Measurements from ENCODE around the gene IFNA2.

Gene IFNA2

DNA sequence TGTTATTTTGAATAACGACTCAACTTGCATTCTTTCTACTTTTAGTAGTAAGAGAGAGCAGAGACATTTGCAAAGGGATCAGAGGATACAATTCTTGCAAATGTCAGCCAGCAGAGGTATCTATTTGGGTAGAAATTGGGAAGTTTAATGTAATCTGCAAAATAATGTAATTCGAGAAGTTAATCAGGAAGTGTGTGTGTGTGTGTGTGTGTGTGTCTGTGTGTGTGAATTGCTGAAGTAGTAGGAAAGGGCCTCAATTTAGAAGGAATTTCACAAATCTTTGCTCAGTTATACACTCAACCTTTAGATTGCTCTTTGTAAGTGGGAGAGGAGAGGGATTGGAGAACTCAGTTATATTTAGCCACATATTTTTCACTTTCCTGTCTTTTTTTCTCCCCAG is 44.0 kb upstream of the IFNA2 start:
- Histone ChIP-seq H3K4me1 (ENCODE audit: control insufficient read depth, low read length) (no peaks in the 10 kb centered on the region), H3K9me3 (ENCODE audit: control insufficient read depth, insufficient read depth, low read length) (no peaks in the 10 kb centered on the region), H3K79me2 (ENCODE audit: control insufficient read depth, low read length) (no peaks in the 10 kb centered on the region), H3F3A (ENCODE audit: control insufficient read depth, insufficient read depth) (no peaks in the 10 kb centered on the region), H3K27ac (ENCODE audit: low read depth, low read length) (no peak overlapping the region), H3K27me3 (ENCODE audit: control insufficient read depth, low read length) (peaks cover 15% of the 10 kb centered on the region), H3K9me2 (replicated peaks; ENCODE audit: control insufficient read depth, low read length) (no peaks in the 10 kb centered on the region), H3K36me3 (ENCODE audit: control insufficient read depth, low read length) (no peaks in the 10 kb centered on the region), H3K4me2 (ENCODE audit: low read length) (no peak overlapping the region), H3K4me3 (ENCODE audit: low read length) (no peak overlapping the region), H4K20me1 (ENCODE audit: control insufficient read depth, insufficient read depth, low read depth, low read length) (no peaks in the 10 kb centered on the region)
- TF ChIP-seq EZH2phosphoT487 (IDR thresholded peaks at IDR 0.05; ENCODE audit: borderline replicate concordance, low read length) (no peak), CTCF (IDR thresholded peaks at IDR 0.05; ENCODE audit: low read depth, low read length, poor library complexity, severe bottlenecking) (no peak)

- H3F3A ChIP-seq (ENCODE audit: control insufficient read depth, insufficient read depth): no peaks in the 10 kb centered on the region
- no peaks in the 10 kb centered on the region for H4K20me1 ChIP-seq (ENCODE audit: control insufficient read depth, insufficient read depth, low read depth, low read length)
- H3K9me2 ChIP-seq (replicated peaks; ENCODE audit: control insufficient read depth, low read length): no peaks in the 10 kb centered on the region
- H3K4me2 ChIP-seq (ENCODE audit: low read length): no peak overlapping the region
- H3K27ac ChIP-seq (ENCODE audit: low read depth, low read length): no peak overlapping the region
- TF ChIP-seq CTCF (IDR thresholded peaks at IDR 0.05; ENCODE audit: low read depth, low read length, poor library complexity, severe bottlenecking) (no peak), EZH2phosphoT487 (IDR thresholded peaks at IDR 0.05; ENCODE audit: borderline replicate concordance, low read length) (no peak)
- H3K36me3 ChIP-seq (ENCODE audit: control insufficient read depth, low read length): no peaks in the 10 kb centered on the region
- H3K79me2 ChIP-seq (ENCODE audit: control insufficient read depth, low read length): no peaks in the 10 kb centered on the region
- peaks cover 15% of the 10 kb centered on the region for H3K27me3 ChIP-seq (ENCODE audit: control insufficient read depth, low read length)
- H3K4me3 ChIP-seq (ENCODE audit: low read length): no peak overlapping the region
- H3K9me3 ChIP-seq (ENCODE audit: control insufficient read depth, insufficient read depth, low read length): no peaks in the 10 kb centered on the region
- no peaks in the 10 kb centered on the region for H3K4me1 ChIP-seq (ENCODE audit: control insufficient read depth, low read length)
Observed at GRCh38 chr9:21428235-21428634, 43.0 kb upstream of the IFNA2 start.

- no peak for TF ChIP-seq CTCF (IDR thresholded peaks at IDR 0.05; ENCODE audit: low read depth, low read length, poor library complexity, severe bottlenecking)
- Histone ChIP-seq H3K27ac (ENCODE audit: low read depth, low read length) (no peak overlapping the region), H3K36me3 (ENCODE audit: control insufficient read depth, low read length) (no peaks in the 10 kb centered on the region), H3K79me2 (ENCODE audit: control insufficient read depth, low read length) (no peaks in the 10 kb centered on the region), H3F3A (ENCODE audit: control insufficient read depth, insufficient read depth) (no peaks in the 10 kb centered on the region), H3K4me1 (ENCODE audit: control insufficient read depth, low read length) (peaks cover 13% of the 10 kb centered on the region), H3K9me3 (ENCODE audit: control insufficient read depth, insufficient read depth, low read length) (no peaks in the 10 kb centered on the region), H4K20me1 (ENCODE audit: control insufficient read depth, insufficient read depth, low read depth, low read length) (no peaks in the 10 kb centered on the region; the same call in 1 of the 2 replicates), H3K4me3 (ENCODE audit: low read length) (no peak overlapping the region), H3K27me3 (ENCODE audit: control insufficient read depth, low read length) (peaks cover 40% of the 10 kb centered on the region), H3K4me2 (ENCODE audit: low read length) (no peak overlapping the region), H3K9me2 (replicated peaks; ENCODE audit: control insufficient read depth, low read length) (no peaks in the 10 kb centered on the region)
Observed at GRCh38 chr9:21415493-21416267, 30.5 kb upstream of the IFNA2 start.
